ENCODE results near the gene DEAF1. TPM values are rescaled to one million over a fixed set of nuclear protein-coding genes. Genes with fewer than 3 reads are reported as not detected.

Gene DEAF1
- total RNA-seq, 2 experiments from 2014 or later: 55.6 to 58.7 TPM

GRCh38 chr11:724049-724777 lies 29.2 kb upstream of the DEAF1 start:
- CTCF ChIA-PET: interaction anchor here (0.7 to 6.8 kb wide), 20 partner anchors 9 to 276 kb away, joined by 3 to 59 read pairs (median 4); partner anchors contain the start of genes DEAF1, IRF7, TALDO1 and TMEM80
- POLR2A ChIA-PET: interaction anchor here (2.7 kb wide), 1 partner anchor 28 kb away, joined by 18 read pairs; the partner anchor contains the start of genes DEAF1 and TMEM80

GRCh38 chr11:723120-723883 lies 28.3 kb upstream of the DEAF1 start:
- ChIA-PET POLR2A (no interaction called here), CTCF (interaction anchor here (0.8 to 6.8 kb wide), 19 partner anchors 10 to 275 kb away, joined by 3 to 59 read pairs (median 4); partner anchors contain the start of genes DEAF1, IRF7, TALDO1 and TMEM80)

GRCh38 chr11:722346-722811 lies 27.4 kb upstream of the DEAF1 start:
- POLR2A ChIA-PET: no interaction called here
- CTCF ChIA-PET: interaction anchor here (0.7 to 6.8 kb wide), 14 partner anchors 22 to 274 kb away, joined by 3 to 59 read pairs (median 6); partner anchors contain the start of genes DEAF1, IRF7 and TMEM80

- ChIA-PET CTCF (interaction anchor here (0.7 to 6.8 kb wide), 8 partner anchors 25 to 274 kb away, joined by 3 to 59 read pairs (median 5); partner anchors contain the start of genes DEAF1, IRF7 and TMEM80), POLR2A (interaction anchor here (0.7 kb wide), 1 partner anchor 84 kb away, joined by 3 read pairs; no protein-coding TSS in a partner anchor)
Observed at GRCh38 chr11:721741-722345, 26.8 kb upstream of the DEAF1 start.

GRCh38 chr11:721247-721740 lies 26.3 kb upstream of the DEAF1 start:
- CTCF ChIA-PET: interaction anchor here (0.8 to 6.8 kb wide), 4 partner anchors 26 to 273 kb away, joined by 3 to 59 read pairs (median 32); partner anchors contain the start of genes DEAF1, IRF7 and TMEM80

GRCh38 chr11:720642-721246 lies 25.7 kb upstream of the DEAF1 start:
- POLR2A ChIA-PET: interaction anchor here (0.7 kb wide), 1 partner anchor 83 kb away, joined by 3 read pairs; no protein-coding TSS in a partner anchor
- CTCF ChIA-PET: interaction anchor here (0.8 to 6.8 kb wide), 5 partner anchors 16 to 272 kb away, joined by 3 to 59 read pairs (median 4); partner anchors contain the start of gene IRF7

More at GRCh38 chr11:721247-721740, 26.3 kb upstream of the DEAF1 start:
- POLR2A ChIA-PET: interaction anchor here (0.7 kb wide), 1 partner anchor 83 kb away, joined by 3 read pairs; no protein-coding TSS in a partner anchor

- ChIA-PET POLR2A (no interaction called here), CTCF (interaction anchor here (0.8 to 6.8 kb wide), 3 partner anchors 16 to 165 kb away, joined by 4 to 59 read pairs (median 4); no protein-coding TSS in a partner anchor)
Observed at GRCh38 chr11:720017-720641, 25.1 kb upstream of the DEAF1 start.

- ChIA-PET CTCF (interaction anchor here (0.8 to 1.9 kb wide), 2 partner anchors 15 to 22 kb away, joined by 4 read pairs; no protein-coding TSS in a partner anchor), POLR2A (no interaction called here)
Observed at GRCh38 chr11:719214-720016, 24.4 kb upstream of the DEAF1 start.

- CTCF ChIA-PET: no interaction called here
- POLR2A ChIA-PET: interaction anchor here (0.5 kb wide), 1 partner anchor 402 kb away, joined by 3 read pairs; no protein-coding TSS in a partner anchor
Observed at GRCh38 chr11:714436-714835, 19.4 kb upstream of the DEAF1 start.

- POLR2A ChIA-PET: no interaction called here
- CTCF ChIA-PET: interaction anchor here (1.3 kb wide), 1 partner anchor 14 kb away, joined by 5 read pairs; no protein-coding TSS in a partner anchor
Observed at GRCh38 chr11:709109-709997, 14.3 kb upstream of the DEAF1 start.

- ChIA-PET POLR2A (no interaction called here), CTCF (no interaction called here)
Observed at GRCh38 chr11:708511-708910, 13.5 kb upstream of the DEAF1 start.

GRCh38 chr11:707817-708420 lies 12.9 kb upstream of the DEAF1 start:
- ChIA-PET POLR2A (no interaction called here), CTCF (interaction anchor here (1.5 kb wide), 1 partner anchor 11 kb away, joined by 7 read pairs; no protein-coding TSS in a partner anchor)

GRCh38 chr11:706957-707816 lies 12.2 kb upstream of the DEAF1 start:
- CTCF ChIA-PET: interaction anchor here (1.1 to 1.5 kb wide), 2 partner anchors 10 to 16 kb away, joined by 3 to 7 read pairs; no protein-coding TSS in a partner anchor
- POLR2A ChIA-PET: interaction anchor here (1.6 kb wide), 1 partner anchor 19 kb away, joined by 4 read pairs; no protein-coding TSS in a partner anchor

- CTCF ChIA-PET: interaction anchor here (1.1 to 1.5 kb wide), 2 partner anchors 9 to 17 kb away, joined by 3 to 7 read pairs; no protein-coding TSS in a partner anchor
- POLR2A ChIA-PET: interaction anchor here (1.6 kb wide), 1 partner anchor 20 kb away, joined by 4 read pairs; no protein-coding TSS in a partner anchor
Observed at GRCh38 chr11:706439-706956, 11.5 kb upstream of the DEAF1 start.
